IMR-90 (cell line): ENCODE measurements around the gene DDX52.

Experiments
- CEBPB ChIP-seq: IDR thresholded peaks from 2 replicates; pipeline ENCODE4 v1.6.1; 2012; ENCODE audit warnings: low read depth, low read length, improper control_type of control experiment
- MAFK ChIP-seq: IDR thresholded peaks from 2 replicates; pipeline ENCODE4 v1.6.1; 2012; ENCODE audit warnings: low read depth, low read length, improper control_type of control experiment
- POLR2A ChIP-seq: IDR thresholded peaks from 2 replicates; pipeline ENCODE4 v1.6.1; 2012; ENCODE audit warnings: mild to moderate bottlenecking, low read depth, low read length
- RFX5 ChIP-seq: IDR thresholded peaks from 2 replicates; pipeline ENCODE4 v1.8.0; 2012; ENCODE audit warnings: low read depth, mild to moderate bottlenecking, low read length, moderate library complexity
- TF ChIP-seq, protein P1 (sequence below): conservative IDR thresholded peaks from 2 replicates; pipeline ENCODE4 v1.5.1; 2012; ENCODE audit warnings: mild to moderate bottlenecking, low read depth, low read length, improper control_type of control experiment

DNA sequence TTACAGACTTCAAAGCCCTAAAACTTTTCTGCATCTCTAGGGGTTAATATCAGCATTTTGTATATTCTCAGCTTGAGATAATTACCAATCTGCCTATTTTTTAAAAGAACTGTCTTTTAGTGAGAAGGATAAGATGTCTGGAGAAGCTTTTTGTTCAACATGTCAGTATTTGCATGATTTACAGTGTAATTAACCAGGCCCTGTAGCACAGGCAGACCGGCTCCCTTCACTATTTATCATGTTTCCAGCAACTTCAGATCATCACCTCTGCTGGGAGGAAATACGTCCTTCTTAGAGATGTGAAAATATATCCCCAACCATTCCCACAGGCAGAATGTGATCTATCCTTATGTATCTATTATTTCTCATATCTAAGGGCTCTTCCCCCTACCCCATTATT lies 8.6 kb upstream of the DDX52 start:
- TF ChIP-seq POLR2A (no peak), MAFK (no peak), CEBPB (no peak), RFX5 (no peak)
- TF ChIP-seq, protein P1, sequence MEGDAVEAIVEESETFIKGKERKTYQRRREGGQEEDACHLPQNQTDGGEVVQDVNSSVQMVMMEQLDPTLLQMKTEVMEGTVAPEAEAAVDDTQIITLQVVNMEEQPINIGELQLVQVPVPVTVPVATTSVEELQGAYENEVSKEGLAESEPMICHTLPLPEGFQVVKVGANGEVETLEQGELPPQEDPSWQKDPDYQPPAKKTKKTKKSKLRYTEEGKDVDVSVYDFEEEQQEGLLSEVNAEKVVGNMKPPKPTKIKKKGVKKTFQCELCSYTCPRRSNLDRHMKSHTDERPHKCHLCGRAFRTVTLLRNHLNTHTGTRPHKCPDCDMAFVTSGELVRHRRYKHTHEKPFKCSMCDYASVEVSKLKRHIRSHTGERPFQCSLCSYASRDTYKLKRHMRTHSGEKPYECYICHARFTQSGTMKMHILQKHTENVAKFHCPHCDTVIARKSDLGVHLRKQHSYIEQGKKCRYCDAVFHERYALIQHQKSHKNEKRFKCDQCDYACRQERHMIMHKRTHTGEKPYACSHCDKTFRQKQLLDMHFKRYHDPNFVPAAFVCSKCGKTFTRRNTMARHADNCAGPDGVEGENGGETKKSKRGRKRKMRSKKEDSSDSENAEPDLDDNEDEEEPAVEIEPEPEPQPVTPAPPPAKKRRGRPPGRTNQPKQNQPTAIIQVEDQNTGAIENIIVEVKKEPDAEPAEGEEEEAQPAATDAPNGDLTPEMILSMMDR: no peak
